CD14-positive monocyte (primary cell): ENCODE measurements around the gene SLC24A3. TPM values are rescaled to one million over a fixed set of nuclear protein-coding genes. Genes with fewer than 3 reads are reported as not detected.

Experiments
- DNase-seq, 3 donors: peaks; one replicate each; pipeline ENCODE4 v3.0.0-alpha.2; 2011 to 2022
- H2AFZ ChIP-seq: 2 replicates; pipeline ENCODE4 v1.6.0; 2012; ENCODE audit warnings: mild to moderate bottlenecking, low read depth, low read length, inconsistent platforms; ENCODE audit not compliant: insufficient read depth, poor library complexity, severe bottlenecking
- H3K27ac ChIP-seq, 2 donors: 1 replicate in 1 of 2; 2 replicates in 1 of 2; pipeline ENCODE4 v1.5.1; 2012 to 2013; ENCODE audit warnings: low read length in 2 of 2, control low read depth in 1 of 2, inconsistent platforms in 1 of 2, low read depth in 1 of 2, mild to moderate bottlenecking in 1 of 2
- H3K27me3 ChIP-seq, 2 donors: one replicate each; pipeline versions ENCODE4 v1.6.0 to v1.6.1; 2011 to 2013; ENCODE audit warnings: low read length in 2 of 2; ENCODE audit not compliant: control insufficient read depth in 2 of 2, insufficient read depth in 2 of 2
- H3K36me3 ChIP-seq, 2 donors: replicated peaks in 1 of 2; 1 replicate in 1 of 2; 2 replicates in 1 of 2; pipeline versions ENCODE4 v1.5.1 to v1.6.1; 2012 to 2013; ENCODE audit warnings: low read length in 2 of 2, control low read depth in 1 of 2, inconsistent platforms in 1 of 2, mild to moderate bottlenecking in 1 of 2; ENCODE audit not compliant: insufficient read depth in 2 of 2, control insufficient read depth in 1 of 2
- H3K4me1 ChIP-seq, 2 donors: 1 replicate in 1 of 2; 2 replicates in 1 of 2; pipeline versions ENCODE4 v1.5.1 to v1.6.1; 2012 to 2013; ENCODE audit warnings: low read length in 2 of 2, control low read depth in 1 of 2, inconsistent platforms in 1 of 2, mild to moderate bottlenecking in 1 of 2, moderate library complexity in 1 of 2; ENCODE audit not compliant: insufficient read depth in 2 of 2, control insufficient read depth in 1 of 2
- H3K4me2 ChIP-seq: replicated peaks from 2 replicates; pipeline ENCODE3; 2012; ENCODE audit warnings: low read length, moderate library complexity, mild to moderate bottlenecking; ENCODE audit not compliant: poor library complexity, severe bottlenecking; ENCODE audit errors: extremely low read depth
- H3K4me3 ChIP-seq, 3 experiments: fragments of 200-600 bp in 1 of 3; sonication (generic) in 1 of 3; replicated peaks in 1 of 3; 1 replicate in 2 of 3; 2 replicates in 1 of 3; pipeline ENCODE4 v1.5.1; 2011 to 2013; ENCODE audit warnings: low read length in 3 of 3, mild to moderate bottlenecking in 3 of 3, control low read depth in 2 of 3, low read depth in 2 of 3, inconsistent platforms in 1 of 3, moderate library complexity in 1 of 3
- H3K79me2 ChIP-seq: 2 replicates; pipeline ENCODE4 v1.6.0; 2012; ENCODE audit warnings: mild to moderate bottlenecking, control low read depth, inconsistent platforms, low read length, moderate library complexity; ENCODE audit not compliant: insufficient read depth
- H3K9ac ChIP-seq: 2 replicates; pipeline ENCODE4 v1.6.0; 2017; ENCODE audit warnings: low read length, mild to moderate bottlenecking; ENCODE audit not compliant: insufficient read depth, poor library complexity, severe bottlenecking
- H3K9me3 ChIP-seq, 2 donors: replicated peaks in 1 of 2; 1 replicate in 1 of 2; 2 replicates in 1 of 2; pipeline versions ENCODE4 v1.5.1 to v1.6.1; 2012 to 2013; ENCODE audit warnings: low read length in 2 of 2, control low read depth in 1 of 2; ENCODE audit not compliant: control insufficient read depth in 1 of 2, insufficient read depth in 1 of 2
- H4K20me1 ChIP-seq: 2 replicates; pipeline ENCODE4 v1.6.0; 2012; ENCODE audit warnings: mild to moderate bottlenecking, low read length, control low read depth, moderate library complexity; ENCODE audit not compliant: insufficient read depth
- H3K27ac Mint-ChIP-seq, 7 donors: one replicate each; pipeline ENCODE4 v1.8.0; 2020; ENCODE audit warnings: mild to moderate bottlenecking in 7 of 7, mixed read lengths in 7 of 7, moderate library complexity in 6 of 7, inconsistent platforms in 2 of 7
- H3K27me3 Mint-ChIP-seq, 3 donors: one replicate each; pipeline ENCODE4 v1.8.0; 2021 to 2022; ENCODE audit warnings: low read depth in 3 of 3, mild to moderate bottlenecking in 3 of 3, mixed read lengths in 3 of 3, moderate library complexity in 3 of 3, inconsistent platforms in 1 of 3
- H3K36me3 Mint-ChIP-seq, 2 donors: one replicate each; pipeline ENCODE4 v1.8.0; 2020; ENCODE audit warnings: mixed read lengths in 2 of 2, inconsistent platforms in 1 of 2, mild to moderate bottlenecking in 1 of 2
- H3K4me1 Mint-ChIP-seq: one replicate; pipeline ENCODE4 v1.8.0; 2020; ENCODE audit warnings: mild to moderate bottlenecking, mixed read lengths
- H3K4me3 Mint-ChIP-seq, 2 donors: one replicate each; pipeline ENCODE4 v1.8.0; 2020; ENCODE audit warnings: mild to moderate bottlenecking in 2 of 2, mixed read lengths in 2 of 2, moderate library complexity in 1 of 2
- H3K9me3 Mint-ChIP-seq, 7 donors: one replicate each; pipeline ENCODE4 v1.8.0; 2020 to 2022; ENCODE audit warnings: mixed read lengths in 7 of 7, mild to moderate bottlenecking in 6 of 7, moderate library complexity in 6 of 7, inconsistent platforms in 2 of 7
- WGBS: methylation state at CpG from one replicate; pipeline ENCODE4 v1.1.5; 2013; ENCODE audit warnings: missing lambda C conversion rate; ENCODE audit not compliant: insufficient coverage; 5-methylcytosine and 5-hydroxymethylcytosine counted together
- intact Hi-C, 2 donors: fragments of 100-400 bp; cut with micrococcal nuclease; formaldehyde crosslinking; loops; one replicate each; pipeline versions ENCODE4 v1.15.0 to v1.15.1; 2023
- polyA plus RNA-seq, 3 donors: library from polyadenylated mRNA; depleted of rRNA in 1 of 3; unstranded in 2 of 3; stranded (reverse) in 1 of 3; fragments of 300-500 nt in 2 of 3; fragments of >200 nt in 1 of 3; fragmentation: Illumina TruSeq in 2 of 3; gene quantifications; 1 replicate in 2 of 3; 2 replicates in 1 of 3; pipeline ENCODE4 v1.2.3, GENCODE V29; 2012 to 2021
- TF ChIP-seq, protein P1 (sequence below): fragments of 200-600 bp; IDR thresholded peaks from one replicate; pipeline ENCODE4 v1.8.0; 2022; ENCODE audit warnings: antibody characterized with exemption, mild to moderate bottlenecking

SLC24A3 gene
- polyA plus RNA-seq, 3 donors: 0.04 to 0.08 TPM; not detected in 1

GRCh38 chr20:19396460-19397081 lies 184.1 kb downstream of the SLC24A3 start:
- H3K4me1 Mint-ChIP-seq: peaks cover 2% of the 10 kb centered on the region
- Histone ChIP-seq H3K4me2 (no peak overlapping the region), H3K27ac (no peak overlapping the region), H3K9ac (no peak overlapping the region), H2AFZ (no peak overlapping the region), H3K79me2 (no peaks in the 10 kb centered on the region), H3K9me3 (peaks cover 8 to 15% of the 10 kb centered on the region in 2 donors), H3K36me3 (no peaks in the 10 kb centered on the region), H3K27me3 (no peaks in the 10 kb centered on the region), H4K20me1 (no peaks in the 10 kb centered on the region), H3K4me1 (no peaks in the 10 kb centered on the region), H3K4me3 (no peak overlapping the region)
- H3K27ac Mint-ChIP-seq: no peak overlapping the region
- no peak overlapping the region for H3K4me3 Mint-ChIP-seq
- no peaks in the 10 kb centered on the region for H3K36me3 Mint-ChIP-seq
- intact Hi-C loops: no loop called here
- TF ChIP-seq, protein P1, sequence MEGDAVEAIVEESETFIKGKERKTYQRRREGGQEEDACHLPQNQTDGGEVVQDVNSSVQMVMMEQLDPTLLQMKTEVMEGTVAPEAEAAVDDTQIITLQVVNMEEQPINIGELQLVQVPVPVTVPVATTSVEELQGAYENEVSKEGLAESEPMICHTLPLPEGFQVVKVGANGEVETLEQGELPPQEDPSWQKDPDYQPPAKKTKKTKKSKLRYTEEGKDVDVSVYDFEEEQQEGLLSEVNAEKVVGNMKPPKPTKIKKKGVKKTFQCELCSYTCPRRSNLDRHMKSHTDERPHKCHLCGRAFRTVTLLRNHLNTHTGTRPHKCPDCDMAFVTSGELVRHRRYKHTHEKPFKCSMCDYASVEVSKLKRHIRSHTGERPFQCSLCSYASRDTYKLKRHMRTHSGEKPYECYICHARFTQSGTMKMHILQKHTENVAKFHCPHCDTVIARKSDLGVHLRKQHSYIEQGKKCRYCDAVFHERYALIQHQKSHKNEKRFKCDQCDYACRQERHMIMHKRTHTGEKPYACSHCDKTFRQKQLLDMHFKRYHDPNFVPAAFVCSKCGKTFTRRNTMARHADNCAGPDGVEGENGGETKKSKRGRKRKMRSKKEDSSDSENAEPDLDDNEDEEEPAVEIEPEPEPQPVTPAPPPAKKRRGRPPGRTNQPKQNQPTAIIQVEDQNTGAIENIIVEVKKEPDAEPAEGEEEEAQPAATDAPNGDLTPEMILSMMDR: no peak
- peaks cover 9 to 24% (median 18%) of the 10 kb centered on the region in 7 donors for H3K9me3 Mint-ChIP-seq
- WGBS: 60% methylated on average over 1 of the region's 3 CpGs
- peaks cover 0 to 2% (median under 1%) of the 10 kb centered on the region in 3 donors for H3K27me3 Mint-ChIP-seq
- DNase-seq: no peak

GRCh38 chr20:19397226-19397625 lies 184.8 kb downstream of the SLC24A3 start:
- H3K36me3 Mint-ChIP-seq: no peaks in the 10 kb centered on the region
- no peak overlapping the region for H3K4me3 ChIP-seq
- H3K4me2 ChIP-seq: no peak overlapping the region
- no peak overlapping the region for H3K27ac Mint-ChIP-seq
- H3K9ac ChIP-seq: no peak overlapping the region
- no peak overlapping the region for H3K4me3 Mint-ChIP-seq
- TF ChIP-seq, protein P1: no peak
- H3K9me3 ChIP-seq: peaks cover 8 to 15% of the 10 kb centered on the region in 2 donors
- no peaks in the 10 kb centered on the region for H3K79me2 ChIP-seq
- WGBS: no CpG with 5 or more reads among the region's 3 CpGs
- H3K4me1 Mint-ChIP-seq: peaks cover 2% of the 10 kb centered on the region
- no peaks in the 10 kb centered on the region for H3K4me1 ChIP-seq
- H3K27ac ChIP-seq: no peak overlapping the region
- intact Hi-C loops: no loop called here
- no peak overlapping the region for H2AFZ ChIP-seq
- H3K9me3 Mint-ChIP-seq: peaks cover 9 to 24% (median 18%) of the 10 kb centered on the region in 7 donors
- peaks cover 0 to 2% (median 2%) of the 10 kb centered on the region in 3 donors for H3K27me3 Mint-ChIP-seq
- no peaks in the 10 kb centered on the region for H4K20me1 ChIP-seq
- H3K36me3 ChIP-seq: no peaks in the 10 kb centered on the region
- no peaks in the 10 kb centered on the region for H3K27me3 ChIP-seq
- no peak for DNase-seq
